Esophagus muscularis mucosa (tissue), 4 donors: Measurements from ENCODE around the gene KNOP1. TPM values are rescaled to one million over a fixed set of nuclear protein-coding genes. Genes with fewer than 3 reads are reported as not detected.
A peak's percentile ranks its signal among the peaks of the same experiment; 100 is the strongest.

Experiments used
- DNase-seq: peaks from one replicate; pipeline ENCODE4 v3.0.0-alpha.2; 2017; ENCODE audit errors: extremely low spot score
- H3K27ac ChIP-seq, 4 donors: fragments of 200-600 bp; sonication (generic); replicated peaks in 1 of 4; 1 replicate in 3 of 4; 2 replicates in 1 of 4; pipeline ENCODE4 v1.5.1; 2016 to 2019; ENCODE audit warnings: mild to moderate bottlenecking in 1 of 4
- H3K27me3 ChIP-seq, 4 donors: fragments of 200-600 bp; sonication (generic); one replicate each; pipeline versions ENCODE4 v1.5.1 to v1.6.0; 2016 to 2019
- H3K36me3 ChIP-seq, 4 donors: fragments of 200-600 bp; sonication (generic); one replicate each; pipeline ENCODE4 v1.5.1; 2016 to 2019
- H3K4me1 ChIP-seq, 4 donors: fragments of 200-600 bp; sonication (generic); one replicate each; pipeline ENCODE4 v1.5.1; 2016 to 2019
- H3K4me3 ChIP-seq, 4 donors: fragments of 200-600 bp; sonication (generic); 1 replicate in 2 of 4; 2 replicates in 2 of 4; pipeline ENCODE4 v1.5.1; 2016 to 2019; ENCODE audit warnings: mild to moderate bottlenecking in 4 of 4, moderate library complexity in 1 of 4
- H3K9me3 ChIP-seq, 4 donors: fragments of 200-600 bp; sonication (generic); 1 replicate in 3 of 4; 2 replicates in 1 of 4; pipeline ENCODE4 v1.5.1; 2016 to 2019
- EP300 ChIP-seq: sonication (generic); formaldehyde crosslinking; IDR thresholded peaks from one replicate; pipeline ENCODE4 v1.6.1; 2017; ENCODE audit warnings: antibody characterized with exemption
- POLR2A ChIP-seq: fragments of 450-650 bp; IDR thresholded peaks from one replicate; pipeline ENCODE4 v1.6.1; 2017; ENCODE audit warnings: antibody characterized with exemption, moderate library complexity, mild to moderate bottlenecking, low read depth
- POLR2AphosphoS5 ChIP-seq, 2 donors: sonication (generic); formaldehyde crosslinking; IDR thresholded peaks; one replicate each; pipeline ENCODE4 v1.6.1; 2017; ENCODE audit warnings: antibody characterized with exemption in 2 of 2
- WGBS: methylation state at CpG from one replicate; pipeline ENCODE4 v1.1.5; 2018; 5-methylcytosine and 5-hydroxymethylcytosine counted together
- intact Hi-C: fragments of 100-400 bp; cut with DNase I; formaldehyde crosslinking; loops from one replicate; pipeline ENCODE4 v1.15.1; 2023
- total RNA-seq, 4 donors: library from RNA; depleted of rRNA; stranded (reverse); fragments of >200 nt; gene quantifications; one replicate each; pipeline versions ENCODE4 v1.1.0 to v1.2.1, GENCODE V29; 2016
- TF ChIP-seq, protein P1 (sequence below), 3 experiments: fragments of 200-600 bp in 2 of 3; fragments of 450-650 bp in 1 of 3; sonication (generic) in 2 of 3; IDR thresholded peaks; one replicate each; pipeline ENCODE4 v1.5.1; 2017 to 2019; ENCODE audit warnings: antibody characterized with exemption in 3 of 3, mild to moderate bottlenecking in 2 of 3, moderate library complexity in 1 of 3

KNOP1 gene
- total RNA-seq, 4 donors from 2014 or later: 7.3 to 9.9 (median 9.1) TPM

DNA sequence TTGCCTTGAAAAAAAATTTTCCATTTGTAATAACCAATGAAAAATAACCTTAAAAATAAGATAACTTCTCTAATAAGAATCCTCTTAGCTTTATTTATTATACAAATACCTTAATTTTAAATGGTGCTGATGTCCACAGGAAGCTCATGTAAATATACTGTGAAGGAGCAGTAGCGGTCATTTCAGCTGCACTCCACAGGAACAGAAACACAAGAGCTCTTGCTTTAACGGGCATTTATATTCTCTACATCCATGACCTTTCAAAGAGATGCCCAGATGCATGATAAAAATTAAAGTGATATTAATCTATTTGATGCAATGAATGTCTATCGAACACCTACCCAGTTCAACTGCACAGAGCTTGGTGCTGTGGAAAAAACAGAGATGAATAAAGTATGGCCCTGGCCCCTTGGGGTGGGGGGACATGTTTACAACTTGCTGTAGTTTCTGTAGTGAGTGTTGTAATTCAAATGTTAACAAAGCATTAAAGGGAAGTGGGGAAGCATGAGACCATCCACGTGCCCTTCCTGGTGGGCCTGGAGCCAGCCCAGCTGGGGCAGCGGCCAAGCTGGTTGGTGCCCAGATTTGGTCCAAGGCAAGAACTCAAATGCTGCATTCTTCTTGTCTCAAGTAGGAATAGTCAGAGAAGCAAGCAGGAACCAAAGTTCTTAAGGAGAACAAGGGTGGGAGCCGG lies 48.0 kb upstream of the KNOP1 start:
- Histone ChIP-seq H3K27ac (no peak overlapping the region), H3K36me3 (no peaks in the 10 kb centered on the region), H3K9me3 (no peaks in the 10 kb centered on the region), H3K4me1 (peaks cover 0 to 13% (median 8%) of the 10 kb centered on the region in 4 donors), H3K4me3 (no peak overlapping the region), H3K27me3 (no peaks in the 10 kb centered on the region)
- DNase-seq: no peak
- WGBS: 52% methylated on average over 6 of the region's 6 CpGs
- intact Hi-C loops: no loop called here
- TF ChIP-seq EP300 (no peak), POLR2AphosphoS5 (IDR thresholded peaks at IDR 0.05) (peak in 1 of 2 donors; percentile 65)

DNA sequence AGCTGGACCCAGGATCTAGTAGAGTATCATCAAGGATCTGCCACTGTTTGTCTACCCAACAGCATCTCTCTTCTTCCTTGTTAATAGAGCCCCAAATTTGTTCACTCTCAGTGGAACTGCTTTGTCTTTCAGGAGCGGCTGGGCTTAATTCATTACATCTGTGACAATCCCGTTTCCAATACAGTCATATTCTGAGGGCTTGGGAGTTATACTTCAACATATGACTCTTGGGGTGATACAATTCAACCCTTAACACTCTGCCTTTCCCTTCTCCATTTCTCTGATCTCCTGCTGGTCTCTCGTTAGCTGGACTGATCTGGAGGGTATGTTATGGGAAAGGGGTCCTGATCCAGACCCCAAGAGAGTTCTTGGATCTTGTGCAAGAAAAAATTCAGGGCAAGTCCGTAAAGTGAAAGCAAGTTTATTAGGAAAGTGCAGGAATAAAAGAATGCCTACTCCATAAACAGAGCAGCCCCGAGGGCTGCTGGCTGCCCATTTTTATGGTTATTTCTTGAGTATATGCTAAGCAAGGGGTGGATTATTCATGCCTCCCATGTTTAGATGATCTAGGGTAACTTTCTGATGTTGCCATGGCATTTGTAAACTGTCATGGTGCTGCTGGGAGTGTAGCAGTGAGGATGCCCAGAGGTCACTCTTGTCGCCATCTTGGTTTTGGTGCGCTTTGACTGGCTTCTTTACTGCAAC lies 42.5 kb upstream of the KNOP1 start:
- H3K36me3 ChIP-seq: no peaks in the 10 kb centered on the region
- H3K4me1 ChIP-seq: peaks cover 0 to 18% (median 6%) of the 10 kb centered on the region in 4 donors
- no peak overlapping the region for H3K27ac ChIP-seq
- TF ChIP-seq POLR2A: no peak
- no peak for TF ChIP-seq POLR2AphosphoS5 (IDR thresholded peaks at IDR 0.05)
- TF ChIP-seq, protein P1, sequence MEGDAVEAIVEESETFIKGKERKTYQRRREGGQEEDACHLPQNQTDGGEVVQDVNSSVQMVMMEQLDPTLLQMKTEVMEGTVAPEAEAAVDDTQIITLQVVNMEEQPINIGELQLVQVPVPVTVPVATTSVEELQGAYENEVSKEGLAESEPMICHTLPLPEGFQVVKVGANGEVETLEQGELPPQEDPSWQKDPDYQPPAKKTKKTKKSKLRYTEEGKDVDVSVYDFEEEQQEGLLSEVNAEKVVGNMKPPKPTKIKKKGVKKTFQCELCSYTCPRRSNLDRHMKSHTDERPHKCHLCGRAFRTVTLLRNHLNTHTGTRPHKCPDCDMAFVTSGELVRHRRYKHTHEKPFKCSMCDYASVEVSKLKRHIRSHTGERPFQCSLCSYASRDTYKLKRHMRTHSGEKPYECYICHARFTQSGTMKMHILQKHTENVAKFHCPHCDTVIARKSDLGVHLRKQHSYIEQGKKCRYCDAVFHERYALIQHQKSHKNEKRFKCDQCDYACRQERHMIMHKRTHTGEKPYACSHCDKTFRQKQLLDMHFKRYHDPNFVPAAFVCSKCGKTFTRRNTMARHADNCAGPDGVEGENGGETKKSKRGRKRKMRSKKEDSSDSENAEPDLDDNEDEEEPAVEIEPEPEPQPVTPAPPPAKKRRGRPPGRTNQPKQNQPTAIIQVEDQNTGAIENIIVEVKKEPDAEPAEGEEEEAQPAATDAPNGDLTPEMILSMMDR (IDR thresholded peaks at IDR 0.05): no peak
- TF ChIP-seq EP300: no peak
- intact Hi-C loops: no loop called here
- no peaks in the 10 kb centered on the region for H3K9me3 ChIP-seq
- no peaks in the 10 kb centered on the region for H3K27me3 ChIP-seq
- 90% methylated on average over 7 of the region's 7 CpGs for WGBS
- H3K4me3 ChIP-seq: no peak overlapping the region
- no peak for DNase-seq

DNA sequence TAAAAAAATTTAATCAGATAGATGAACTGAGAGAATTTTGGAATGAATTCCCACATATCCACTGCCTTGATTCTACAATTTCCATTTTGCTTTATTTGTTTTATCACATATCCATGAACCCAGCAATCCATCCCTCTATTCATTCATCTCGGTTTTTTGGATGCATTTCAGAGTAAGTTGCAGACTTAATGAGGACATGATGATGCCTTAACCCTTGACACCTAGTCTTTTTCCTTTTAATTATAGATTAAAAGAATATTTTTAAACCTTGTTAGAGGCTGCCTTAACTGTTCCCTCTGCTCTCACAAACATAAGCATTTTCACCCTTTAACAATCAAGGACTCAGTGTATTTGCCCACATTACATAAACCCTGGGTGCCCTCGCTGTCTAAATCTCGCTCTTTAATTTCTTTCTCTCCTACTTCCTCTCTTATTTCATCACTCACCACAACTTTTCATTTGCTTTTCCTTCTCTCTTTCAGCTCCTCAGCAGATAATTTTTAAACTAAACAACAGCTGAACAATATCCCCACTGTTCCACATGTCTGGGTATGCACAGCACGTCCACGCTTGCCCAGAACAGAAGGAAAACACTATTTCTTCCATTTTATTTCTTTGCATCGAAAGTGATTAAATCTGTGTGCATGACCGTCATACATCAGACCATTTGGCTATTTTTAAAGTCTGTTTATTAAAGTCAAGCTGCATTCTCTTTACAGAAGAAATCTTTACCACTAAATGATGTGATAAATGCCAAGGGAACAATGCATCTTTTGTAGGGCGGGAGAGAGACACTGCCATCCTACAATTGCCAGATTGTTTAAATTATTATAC lies 40.0 kb upstream of the KNOP1 start:
- Histone ChIP-seq H3K27ac (no peak overlapping the region), H3K36me3 (no peaks in the 10 kb centered on the region), H3K9me3 (no peaks in the 10 kb centered on the region), H3K4me3 (no peak overlapping the region), H3K27me3 (no peaks in the 10 kb centered on the region), H3K4me1 (peaks cover 0 to 23% (median 8%) of the 10 kb centered on the region in 4 donors)
- intact Hi-C loops: no loop called here
- DNase-seq: no peak
- no peak for TF ChIP-seq POLR2A
- no peak for TF ChIP-seq POLR2AphosphoS5 (IDR thresholded peaks at IDR 0.05)
- TF ChIP-seq, protein P1 (IDR thresholded peaks at IDR 0.05): no peak
- no peak for TF ChIP-seq EP300
- WGBS: 61% methylated on average over 8 of the region's 8 CpGs

DNA sequence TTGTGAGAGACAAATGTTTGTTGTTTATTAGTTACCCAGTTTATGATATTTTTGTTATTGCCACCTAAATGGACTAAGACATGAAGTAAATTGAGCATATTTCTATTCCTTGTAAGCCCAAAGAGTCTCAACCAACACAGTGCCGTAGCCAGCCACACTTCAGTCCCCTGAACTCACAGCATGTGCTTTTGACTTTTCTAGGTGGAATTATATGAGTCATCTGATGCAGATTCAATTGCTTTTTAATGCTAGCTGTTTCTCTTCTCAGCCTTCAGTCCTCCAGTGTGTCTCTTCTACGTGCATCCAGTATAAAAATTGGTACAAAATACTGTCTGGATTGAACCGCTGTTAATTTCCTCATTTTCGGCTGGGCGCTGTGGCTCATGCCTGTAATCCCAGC lies 39.0 kb upstream of the KNOP1 start:
- Histone ChIP-seq H3K4me3 (no peak overlapping the region), H3K27me3 (no peaks in the 10 kb centered on the region), H3K9me3 (no peaks in the 10 kb centered on the region), H3K36me3 (no peaks in the 10 kb centered on the region), H3K4me1 (peaks cover 0 to 29% (median 11%) of the 10 kb centered on the region in 4 donors), H3K27ac (no peak overlapping the region)
- intact Hi-C loops: no loop called here
- 66% methylated on average over 5 of the region's 5 CpGs for WGBS
- TF ChIP-seq POLR2A: no peak
- no peak for TF ChIP-seq EP300
- TF ChIP-seq POLR2AphosphoS5 (IDR thresholded peaks at IDR 0.05): no peak
- TF ChIP-seq, protein P1 (IDR thresholded peaks at IDR 0.05): no peak
- DNase-seq: no peak

- intact Hi-C loops: no loop called here
- Histone ChIP-seq H3K4me1 (peaks cover 0 to 29% (median 11%) of the 10 kb centered on the region in 4 donors), H3K27ac (peak overlapping the region; percentile 14 to 39 (median 27)), H3K9me3 (no peaks in the 10 kb centered on the region), H3K4me3 (no peak overlapping the region), H3K36me3 (no peaks in the 10 kb centered on the region), H3K27me3 (no peaks in the 10 kb centered on the region)
- 95% methylated on average over 3 of the region's 3 CpGs for WGBS
- DNase-seq: no peak
- TF ChIP-seq POLR2A (no peak), POLR2AphosphoS5 (IDR thresholded peaks at IDR 0.05) (no peak), EP300 (no peak)
- TF ChIP-seq, protein P1 (IDR thresholded peaks at IDR 0.05): no peak
Measured at GRCh38 chr16:19755268-19755667, 37.2 kb upstream of the KNOP1 start.
